ENCODE results near the gene PTK6. TPM values are rescaled to one million over a fixed set of nuclear protein-coding genes. Genes with fewer than 3 reads are reported as not detected.

The PTK6 gene
- total and polyA plus RNA-seq, 7 donors: 0.28 to 80.7 (median 59.5) TPM; not detected in 2

GRCh38 chr20:63547725-63548480 is 10.7 kb upstream of the PTK6 start, which contains the start of gene SRMS:
Gene SRMS, minus strand, starts transcription at chr20:63547749. Its CDS starts 286 bp downstream, at chr20:63547463.
- H3K27me3 ChIP-seq: peaks cover 3 to 73% (median 56%) of the 10 kb centered on the region in 3 donors
- no peaks in the 10 kb centered on the region for H3K36me3 ChIP-seq
- H3K9me3 ChIP-seq: no peaks in the 10 kb centered on the region
- intact Hi-C loops (cut with DNase I): no loop called here
- H3K4me1 ChIP-seq: no peaks in the 10 kb centered on the region
- H3K4me3 ChIP-seq: no peak within 1 kb of the TSS
- TF ChIP-seq CTCF (IDR thresholded peaks at IDR 0.05) (no peak), POLR2AphosphoS5 (IDR thresholded peaks at IDR 0.05) (no peak), POLR2A (IDR thresholded peaks at IDR 0.05) (no peak), EP300 (IDR thresholded peaks at IDR 0.05) (no peak)
- no peak within 1 kb of the TSS for H3K27ac ChIP-seq
- WGBS, 2 donors: 44 to 59% methylated on average over 35 of the region's 35 CpGs
- DNase-seq: no peak

GRCh38 chr20:63546956-63547724 is 10.0 kb upstream of the PTK6 start:
- TF ChIP-seq POLR2AphosphoS5 (IDR thresholded peaks at IDR 0.05) (no peak), POLR2A (IDR thresholded peaks at IDR 0.05) (no peak)
- Histone ChIP-seq H3K27ac (no peak overlapping the region), H3K9me3 (no peaks in the 10 kb centered on the region), H3K27me3 (peaks cover 3 to 67% (median 51%) of the 10 kb centered on the region in 3 donors), H3K4me1 (no peaks in the 10 kb centered on the region), H3K36me3 (no peaks in the 10 kb centered on the region), H3K4me3 (no peak overlapping the region)
- no peak for DNase-seq
- intact Hi-C loops (cut with DNase I): no loop called here
- WGBS, 2 donors: 35 to 66% methylated on average over 58 of the region's 58 CpGs

- H3K27me3 ChIP-seq: peaks cover 3 to 62% (median 51%) of the 10 kb centered on the region in 3 donors
- no peak overlapping the region for H3K27ac ChIP-seq
- H3K9me3 ChIP-seq: no peaks in the 10 kb centered on the region
- H3K36me3 ChIP-seq: no peaks in the 10 kb centered on the region
- intact Hi-C loops (cut with DNase I): no loop called here
- no peaks in the 10 kb centered on the region for H3K4me1 ChIP-seq
- 43 to 77% methylated on average over 20 of the region's 20 CpGs for WGBS, 2 donors
- no peak overlapping the region for H3K4me3 ChIP-seq
- no peak for TF ChIP-seq EP300 (IDR thresholded peaks at IDR 0.05)
- TF ChIP-seq POLR2A (IDR thresholded peaks at IDR 0.05): no peak
- TF ChIP-seq CTCF (IDR thresholded peaks at IDR 0.05): no peak
- no peak for TF ChIP-seq POLR2AphosphoS5 (IDR thresholded peaks at IDR 0.05)
- DNase-seq: no peak
Observed at GRCh38 chr20:63546256-63546955, 9.2 kb upstream of the PTK6 start.

- WGBS, 2 donors: 13 to 43% methylated on average over 6 of the region's 6 CpGs
- intact Hi-C loops (cut with DNase I): no loop called here
- Histone ChIP-seq H3K9me3 (no peaks in the 10 kb centered on the region), H3K4me1 (no peaks in the 10 kb centered on the region), H3K27me3 (peaks cover 0 to 62% (median 48%) of the 10 kb centered on the region in 3 donors), H3K27ac (no peak overlapping the region), H3K4me3 (no peak overlapping the region), H3K36me3 (no peaks in the 10 kb centered on the region)
- DNase-seq: no peak
- no peak for TF ChIP-seq POLR2AphosphoS5 (IDR thresholded peaks at IDR 0.05)
Observed at GRCh38 chr20:63545814-63546213, 8.6 kb upstream of the PTK6 start.

GRCh38 chr20:63544958-63545516 is 7.9 kb upstream of the PTK6 start:
- intact Hi-C loops (cut with DNase I): no loop called here
- Histone ChIP-seq H3K9me3 (no peaks in the 10 kb centered on the region), H3K27me3 (peaks cover 0 to 54% (median 42%) of the 10 kb centered on the region in 3 donors), H3K27ac (no peak overlapping the region), H3K4me3 (no peak overlapping the region), H3K4me1 (no peaks in the 10 kb centered on the region), H3K36me3 (no peaks in the 10 kb centered on the region)
- no peak for DNase-seq
- TF ChIP-seq POLR2A (IDR thresholded peaks at IDR 0.05) (no peak), POLR2AphosphoS5 (IDR thresholded peaks at IDR 0.05) (no peak), CTCF (IDR thresholded peaks at IDR 0.05) (no peak), EP300 (IDR thresholded peaks at IDR 0.05) (no peak)
- 16 to 66% methylated on average over 19 of the region's 19 CpGs for WGBS, 2 donors

Measured in sigmoid colon (tissue), 7 donors.